Smooth muscle cell (in vitro differentiated cells): Measurements from ENCODE around the gene ROCK2. TPM values are rescaled to one million over a fixed set of nuclear protein-coding genes. Genes with fewer than 3 reads are reported as not detected.

Source experiments
- DNase-seq: peaks from one replicate; lab custom pipeline; 2025; ENCODE audit not compliant: unreplicated experiment; lab: John Stamatoyannopoulos, UW
- H2AFZ ChIP-seq: fragments of 200-600 bp; sonication (generic); 2 replicates; pipeline ENCODE4 v1.6.0; 2016; ENCODE audit warnings: antibody characterized with exemption, low read depth, mild to moderate bottlenecking
- H3F3A ChIP-seq: fragments of 200-600 bp; sonication (generic); 2 replicates; pipeline ENCODE4 v1.6.0; 2017; ENCODE audit warnings: antibody characterized with exemption, low read depth
- H3K27ac ChIP-seq: fragments of 200-600 bp; sonication (generic); 2 replicates; pipeline ENCODE4 v1.5.1; 2016; ENCODE audit warnings: low read depth, mild to moderate bottlenecking
- H3K27me3 ChIP-seq: fragments of 200-600 bp; sonication (generic); 2 replicates; pipeline ENCODE4 v1.6.1; 2016; ENCODE audit warnings: low read depth, mild to moderate bottlenecking
- H3K36me3 ChIP-seq: fragments of 200-600 bp; sonication (generic); 2 replicates; pipeline ENCODE4 v1.5.1; 2016; ENCODE audit warnings: low read depth
- H3K4me1 ChIP-seq: fragments of 200-600 bp; sonication (generic); 2 replicates; pipeline ENCODE4 v1.5.1; 2016; ENCODE audit warnings: low read depth
- H3K4me2 ChIP-seq: fragments of 200-600 bp; sonication (generic); 2 replicates; pipeline ENCODE4 v1.6.0; 2016; ENCODE audit warnings: mild to moderate bottlenecking
- H3K4me3 ChIP-seq: fragments of 200-600 bp; sonication (generic); 2 replicates; pipeline ENCODE4 v1.5.1; 2016; ENCODE audit warnings: mild to moderate bottlenecking
- H3K79me2 ChIP-seq: fragments of 200-600 bp; sonication (generic); 2 replicates; pipeline ENCODE4 v1.6.0; 2016; ENCODE audit warnings: low read depth, mild to moderate bottlenecking
- H3K9ac ChIP-seq: fragments of 200-600 bp; sonication (generic); 2 replicates; pipeline ENCODE4 v1.6.0; 2016; ENCODE audit warnings: low read depth
- H3K9me3 ChIP-seq: fragments of 200-600 bp; sonication (generic); replicated peaks from 2 replicates; pipeline ENCODE4 v1.5.1; 2016; ENCODE audit warnings: low read depth
- H4K20me1 ChIP-seq: fragments of 200-600 bp; sonication (generic); 2 replicates; pipeline ENCODE4 v1.6.0; 2016; ENCODE audit warnings: low read depth
- WGBS: methylation state at CpG from one replicate; pipeline ENCODE4 v1.1.7; 2016; ENCODE audit warnings: low lambda C conversion rate; 5-methylcytosine and 5-hydroxymethylcytosine counted together
- polyA plus RNA-seq: library from polyadenylated mRNA; unstranded; fragments of >200 nt; fragmentation: Nextera tagmentation; extraction: Ambion mirVana; gene quantifications from 2 replicates; pipeline ENCODE4 v1.2.1, GENCODE V29; 2016
- small RNA-seq: library from RNA; depleted of rRNA; stranded (forward); fragments of <200 nt; gene quantifications from one replicate; pipeline ENCODE3, GENCODE V24; 2014
- total RNA-seq: library from RNA; depleted of rRNA; stranded (reverse); fragments of >200 nt; gene quantifications from 2 replicates; pipeline ENCODE4 v1.2.3, GENCODE V29; 2014
- TF ChIP-seq, protein P1 (sequence below): fragments of 200-600 bp; sonication (generic); IDR thresholded peaks from 2 replicates; pipeline ENCODE4 v1.5.1; 2017; ENCODE audit warnings: borderline replicate concordance, mild to moderate bottlenecking, antibody characterized with exemption; ENCODE audit not compliant: insufficient read depth, poor library complexity, severe bottlenecking

ROCK2 gene
- total and polyA plus RNA-seq, 2 experiments from 2014 or later = 27.2 to 45.5 TPM

- no peaks in the 10 kb centered on the region for H3K9me3 ChIP-seq
- 97% methylated on average over 20 of the region's 20 CpGs for WGBS
- TF ChIP-seq, protein P1, sequence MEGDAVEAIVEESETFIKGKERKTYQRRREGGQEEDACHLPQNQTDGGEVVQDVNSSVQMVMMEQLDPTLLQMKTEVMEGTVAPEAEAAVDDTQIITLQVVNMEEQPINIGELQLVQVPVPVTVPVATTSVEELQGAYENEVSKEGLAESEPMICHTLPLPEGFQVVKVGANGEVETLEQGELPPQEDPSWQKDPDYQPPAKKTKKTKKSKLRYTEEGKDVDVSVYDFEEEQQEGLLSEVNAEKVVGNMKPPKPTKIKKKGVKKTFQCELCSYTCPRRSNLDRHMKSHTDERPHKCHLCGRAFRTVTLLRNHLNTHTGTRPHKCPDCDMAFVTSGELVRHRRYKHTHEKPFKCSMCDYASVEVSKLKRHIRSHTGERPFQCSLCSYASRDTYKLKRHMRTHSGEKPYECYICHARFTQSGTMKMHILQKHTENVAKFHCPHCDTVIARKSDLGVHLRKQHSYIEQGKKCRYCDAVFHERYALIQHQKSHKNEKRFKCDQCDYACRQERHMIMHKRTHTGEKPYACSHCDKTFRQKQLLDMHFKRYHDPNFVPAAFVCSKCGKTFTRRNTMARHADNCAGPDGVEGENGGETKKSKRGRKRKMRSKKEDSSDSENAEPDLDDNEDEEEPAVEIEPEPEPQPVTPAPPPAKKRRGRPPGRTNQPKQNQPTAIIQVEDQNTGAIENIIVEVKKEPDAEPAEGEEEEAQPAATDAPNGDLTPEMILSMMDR = no peak
Measured at GRCh38 chr2:11131166-11131920, 213.1 kb downstream of the ROCK2 start.

More at GRCh38 chr2:11131166-11131920, 213.1 kb downstream of the ROCK2 start:
- Histone ChIP-seq H3K27me3 (no peaks in the 10 kb centered on the region), H3F3A (peaks cover 8% of the 10 kb centered on the region), H3K4me1 (peaks cover 7% of the 10 kb centered on the region), H3K4me3 (no peak overlapping the region), H3K79me2 (no peaks in the 10 kb centered on the region), H2AFZ (no peak overlapping the region), H3K36me3 (no peaks in the 10 kb centered on the region), H3K9ac (no peak overlapping the region), H4K20me1 (no peaks in the 10 kb centered on the region), H3K4me2 (no peak overlapping the region), H3K27ac (no peak overlapping the region)
- DNase-seq = no peak

Small RNA genes lying within 50 kb of the gene (small RNA-seq; reads per million reads assigned to genes)
- not detected for gene RNU6-1081P

Other genes with a start within 250 kb of the ROCK2 start
- gene SLC66A3, start 189.2 kb downstream of the ROCK2 start, total RNA-seq = 37.2 and 41.0 TPM in 2 replicates
- 27.4 and 33.5 TPM in 2 replicates for gene SLC66A3, start 189.2 kb downstream of the ROCK2 start, polyA plus RNA-seq
- 18.0 and 18.3 TPM in 2 replicates for gene E2F6, start 121.5 kb upstream of the ROCK2 start, total RNA-seq
- 17.5 and 23.0 TPM in 2 replicates for gene E2F6, start 121.5 kb upstream of the ROCK2 start, polyA plus RNA-seq
- 1.7 and 3.9 TPM in 2 replicates for gene GREB1, start 189.4 kb upstream of the ROCK2 start, total RNA-seq
- gene GREB1, start 189.4 kb upstream of the ROCK2 start, polyA plus RNA-seq = 4.3 and 7.3 TPM in 2 replicates